Spleen (tissue), 11 donors: ENCODE measurements around the gene ITGA6. TPM values are rescaled to one million over a fixed set of nuclear protein-coding genes. Genes with fewer than 3 reads are reported as not detected.

Source experiments
- DNase-seq: peaks from one replicate; pipeline ENCODE4 v3.0.0-alpha.2; 2020
- H3K27ac ChIP-seq, 8 donors: fragments of 200-600 bp; sonication (generic) in 7 of 8; 1 replicate in 4 of 8; 2 replicates in 4 of 8; pipeline versions ENCODE4 v1.5.0 to v1.8.0; 2016 to 2021; ENCODE audit warnings: inconsistent platforms in 4 of 8, mild to moderate bottlenecking in 4 of 8, moderate library complexity in 1 of 8
- H3K27me3 ChIP-seq, 7 donors: fragments of 200-600 bp; sonication (generic) in 6 of 7; replicated peaks in 1 of 7; 1 replicate in 4 of 7; 2 replicates in 3 of 7; pipeline versions ENCODE4 v1.5.0 to v1.8.0; 2016 to 2021; ENCODE audit warnings: inconsistent platforms in 3 of 7, mild to moderate bottlenecking in 1 of 7
- H3K36me3 ChIP-seq, 6 donors: fragments of 200-600 bp; sonication (generic) in 5 of 6; 1 replicate in 4 of 6; 2 replicates in 2 of 6; pipeline versions ENCODE4 v1.5.0 to v1.8.0; 2016 to 2021; ENCODE audit warnings: inconsistent platforms in 2 of 6
- H3K4me1 ChIP-seq, 6 donors: fragments of 200-600 bp; sonication (generic) in 5 of 6; 1 replicate in 3 of 6; 2 replicates in 3 of 6; pipeline versions ENCODE4 v1.5.0 to v1.8.0; 2016 to 2021; ENCODE audit warnings: inconsistent platforms in 3 of 6
- H3K4me3 ChIP-seq, 8 donors: fragments of 200-600 bp; sonication (generic) in 7 of 8; 1 replicate in 4 of 8; 2 replicates in 4 of 8; pipeline versions ENCODE4 v1.5.0 to v1.8.0; 2016 to 2021; ENCODE audit warnings: inconsistent platforms in 4 of 8, mild to moderate bottlenecking in 4 of 8, moderate library complexity in 2 of 8
- H3K9me3 ChIP-seq, 8 donors: fragments of 200-600 bp; sonication (generic) in 7 of 8; 1 replicate in 4 of 8; 2 replicates in 4 of 8; pipeline versions ENCODE4 v1.5.0 to v1.8.0; 2016 to 2021; ENCODE audit warnings: inconsistent platforms in 4 of 8
- POLR2A ChIP-seq, 3 donors: fragments of 450-650 bp; IDR thresholded peaks; one replicate each; pipeline ENCODE4 v1.5.1; 2017; ENCODE audit warnings: antibody characterized with exemption in 3 of 3, mild to moderate bottlenecking in 1 of 3
- POLR2AphosphoS5 ChIP-seq, 3 donors: sonication (generic); formaldehyde crosslinking; IDR thresholded peaks; one replicate each; pipeline ENCODE4 v1.5.1; 2017; ENCODE audit warnings: antibody characterized with exemption in 3 of 3
- WGBS, 5 donors: extraction: QIAGEN DNeasy Blood & Tissue Kit in 3 of 5; methylation state at CpG; one replicate each; pipeline versions ENCODE4 v1.1.5 to v1.1.7; 2013 to 2018; 5-methylcytosine and 5-hydroxymethylcytosine counted together
- intact Hi-C: fragments of 100-400 bp; cut with DNase I; formaldehyde crosslinking; loops from one replicate; pipeline ENCODE4 v1.15.0; 2023; ENCODE audit warnings: low total_unique reads
- polyA plus RNA-seq, 3 donors: library from polyadenylated mRNA; stranded (reverse); fragments of 200-250 nt; gene quantifications; one replicate each; pipeline ENCODE4 v1.2.1, GENCODE V29; 2013
- total RNA-seq, 7 donors: library from RNA; depleted of rRNA in 3 of 7; stranded (reverse); fragments of >200 nt in 3 of 7; fragmentation: NEBNext Ultra II Directional in 4 of 7; extraction: Animal tissue kit (Norgen Biotek cat#: 25700) in 4 of 7; gene quantifications; one replicate each; pipeline versions ENCODE4 v1.1.0 to v1.2.1, GENCODE V29; 2016 to 2021
- TF ChIP-seq, protein P1 (sequence below), 11 experiments: fragments of 200-600 bp in 7 of 11; fragments of 450-650 bp in 4 of 11; sonication (generic) in 4 of 11; IDR thresholded peaks in 8 of 11; conservative IDR thresholded peaks in 3 of 11; 1 replicate in 7 of 11; 2 replicates in 4 of 11; pipeline versions ENCODE4 v1.4.0 to v1.8.0; 2016 to 2021; ENCODE audit warnings: antibody characterized with exemption in 11 of 11, inconsistent platforms in 4 of 11, mild to moderate bottlenecking in 1 of 11
- donor health status: healthy with polysubstance abuse.
- donor health status: DM: no; HTN: no; CAD: no; lungs with moderate emphysema.
- donor health status: DM: no; HTN: no; CAD: no.
- donor health status: Bipolar disorder and iron deficiency.
- donor health status: healthy.
- donor health status: DM: no; HTN: no; CAD: no.
- donor health status: DM: yes; HTN: yes; CAD: no.

ITGA6 gene
- total and polyA plus RNA-seq, 10 donors, result 6.9 to 172 (median 88.8) TPM

DNA sequence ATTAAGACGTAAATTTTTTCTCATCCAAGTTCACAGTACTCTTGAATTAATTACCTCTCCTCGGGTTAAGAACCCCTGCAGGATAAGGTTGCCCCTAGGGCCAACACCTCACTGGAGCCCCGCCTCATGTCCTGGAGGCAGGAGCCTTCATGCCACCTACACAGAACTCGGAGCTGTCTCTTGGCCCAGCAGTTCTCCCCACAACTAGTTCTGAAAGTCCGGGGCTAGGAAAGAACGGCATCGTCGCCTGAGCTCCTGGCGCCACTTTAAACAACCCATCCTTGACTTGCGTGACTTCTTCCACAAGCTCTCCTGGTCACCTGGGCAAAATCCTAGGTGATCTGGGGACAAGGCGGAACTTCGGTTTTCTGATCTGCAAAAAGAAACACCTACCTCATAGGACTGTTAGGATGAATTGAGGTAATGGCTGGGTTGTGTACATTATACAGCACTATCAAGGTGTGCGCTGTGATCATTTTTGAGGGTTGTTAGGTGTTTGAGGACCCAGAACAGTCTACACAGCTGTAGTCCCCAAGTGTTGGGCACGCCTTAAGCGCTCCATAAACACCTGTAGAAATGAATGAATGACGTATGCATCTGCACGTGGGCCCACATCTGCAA, 641 bp upstream of the ITGA6 start:
- TF ChIP-seq, protein P1, sequence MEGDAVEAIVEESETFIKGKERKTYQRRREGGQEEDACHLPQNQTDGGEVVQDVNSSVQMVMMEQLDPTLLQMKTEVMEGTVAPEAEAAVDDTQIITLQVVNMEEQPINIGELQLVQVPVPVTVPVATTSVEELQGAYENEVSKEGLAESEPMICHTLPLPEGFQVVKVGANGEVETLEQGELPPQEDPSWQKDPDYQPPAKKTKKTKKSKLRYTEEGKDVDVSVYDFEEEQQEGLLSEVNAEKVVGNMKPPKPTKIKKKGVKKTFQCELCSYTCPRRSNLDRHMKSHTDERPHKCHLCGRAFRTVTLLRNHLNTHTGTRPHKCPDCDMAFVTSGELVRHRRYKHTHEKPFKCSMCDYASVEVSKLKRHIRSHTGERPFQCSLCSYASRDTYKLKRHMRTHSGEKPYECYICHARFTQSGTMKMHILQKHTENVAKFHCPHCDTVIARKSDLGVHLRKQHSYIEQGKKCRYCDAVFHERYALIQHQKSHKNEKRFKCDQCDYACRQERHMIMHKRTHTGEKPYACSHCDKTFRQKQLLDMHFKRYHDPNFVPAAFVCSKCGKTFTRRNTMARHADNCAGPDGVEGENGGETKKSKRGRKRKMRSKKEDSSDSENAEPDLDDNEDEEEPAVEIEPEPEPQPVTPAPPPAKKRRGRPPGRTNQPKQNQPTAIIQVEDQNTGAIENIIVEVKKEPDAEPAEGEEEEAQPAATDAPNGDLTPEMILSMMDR (IDR thresholded peaks at IDR 0.05 in 8 of 11, conservative IDR thresholded peaks at IDR 0.05 in 3 of 11), result no peak
- no peak for DNase-seq
- Histone ChIP-seq H3K36me3 (no peaks in the 10 kb centered on the region), H3K27ac (peak overlapping the region in 6 of 8 donors; percentile 80 to 90 (median 87)), H3K4me3 (peak overlapping the region; percentile 63 to 87 (median 81)), H3K4me1 (peaks cover 7 to 59% (median 34%) of the 10 kb centered on the region in 6 donors), H3K27me3 (peaks cover 0 to 67% (median 0%) of the 10 kb centered on the region in 7 donors), H3K9me3 (no peaks in the 10 kb centered on the region)
- 72 to 76% (median 74%) methylated on average over 17 of the region's 17 CpGs for WGBS, 5 donors
- intact Hi-C loops, result loop anchor here (5.0 kb wide), 1 partner anchor 36 kb away; no protein-coding TSS in a partner anchor

DNA sequence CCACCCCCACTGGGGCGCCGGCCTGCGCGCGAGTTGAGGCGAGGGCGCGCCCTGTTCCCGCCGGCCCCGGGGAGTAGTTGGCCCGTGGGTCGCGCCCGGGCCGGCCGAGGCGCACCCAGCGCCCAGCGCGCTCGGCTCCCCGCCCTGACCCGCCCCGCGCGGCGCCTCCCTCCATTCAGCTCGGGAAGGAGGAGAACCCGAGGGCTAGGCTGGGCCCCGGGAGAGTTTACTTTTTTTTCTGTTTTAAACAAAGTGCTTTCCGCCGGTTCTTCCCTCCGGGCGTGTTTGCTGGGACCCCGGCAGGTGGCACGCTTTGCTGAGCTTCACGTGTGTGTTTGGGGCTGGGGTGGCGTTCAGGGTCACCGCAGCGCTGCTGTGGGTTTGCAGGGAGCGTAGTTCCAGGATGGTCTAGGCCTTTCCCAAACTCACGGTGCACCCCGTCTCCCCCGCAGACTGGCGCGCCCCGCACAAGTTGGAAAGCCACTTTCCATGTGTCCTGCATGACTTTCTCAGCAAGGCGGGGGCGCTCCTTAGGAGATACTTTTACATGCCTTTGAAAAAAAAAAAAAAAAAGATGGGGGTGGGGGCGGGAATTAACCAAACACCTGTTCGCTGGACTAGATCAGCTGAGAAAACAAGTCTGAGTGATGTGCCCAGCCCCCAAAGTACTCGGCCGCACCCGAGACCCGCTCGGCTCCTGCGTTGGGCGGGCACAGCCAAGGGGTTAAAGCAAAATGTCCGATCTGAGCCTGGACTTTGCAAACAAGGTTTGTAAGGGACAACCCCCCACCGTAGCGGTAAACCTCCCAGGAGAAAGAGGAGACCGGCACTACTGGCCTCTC, 825 bp downstream of the ITGA6 start:
- 1 to 3% (median 2%) methylated on average over 39 to 63 of the region's 63 CpGs for WGBS, 5 donors
- Histone ChIP-seq H3K27ac (peak overlapping the region; percentile 73 to 90 (median 84)), H3K27me3 (peaks cover 0 to 65% (median 0%) of the 10 kb centered on the region in 7 donors), H3K36me3 (no peaks in the 10 kb centered on the region), H3K4me3 (peak overlapping the region; percentile 63 to 87 (median 81)), H3K9me3 (no peaks in the 10 kb centered on the region), H3K4me1 (peaks cover 7 to 74% (median 44%) of the 10 kb centered on the region in 6 donors)
- intact Hi-C loops, result loop anchor here (5.0 kb wide), 1 partner anchor 34 kb away; no protein-coding TSS in a partner anchor
- DNase-seq, result peak; percentile 88
- TF ChIP-seq POLR2AphosphoS5 (IDR thresholded peaks at IDR 0.05), result peak in 1 of 3 donors; percentile 2
- no peak for TF ChIP-seq POLR2A (IDR thresholded peaks at IDR 0.05)
- TF ChIP-seq, protein P1 (IDR thresholded peaks at IDR 0.05 in 8 of 11, conservative IDR thresholded peaks at IDR 0.05 in 3 of 11), result peak in 2 of 11 experiments; percentile 16

DNA sequence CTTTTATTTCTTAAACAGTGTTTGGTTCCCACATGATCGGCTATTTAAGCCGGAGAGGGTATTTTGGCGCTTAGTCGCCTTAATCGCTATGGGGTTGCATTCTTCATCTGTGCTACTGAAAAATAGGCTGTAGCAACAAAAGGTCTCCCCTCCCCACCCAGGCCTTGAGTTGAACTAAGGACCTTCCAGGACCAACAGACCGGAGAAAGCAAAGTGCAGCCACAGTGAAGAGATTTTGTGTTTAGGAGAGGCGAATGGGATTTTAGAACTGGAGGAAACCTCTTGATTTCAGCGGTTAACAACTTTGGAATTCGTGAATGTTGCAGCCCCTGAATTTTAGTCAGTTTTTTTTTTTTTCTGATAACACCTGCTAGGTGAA, 1.4 kb downstream of the ITGA6 start:
- H3K36me3 ChIP-seq, result no peaks in the 10 kb centered on the region
- 12 to 40% (median 17%) methylated on average over 9 of the region's 9 CpGs for WGBS, 5 donors
- peak overlapping the region; percentile 63 to 87 (median 81) for H3K4me3 ChIP-seq
- peak overlapping the region; percentile 48 to 90 (median 84) for H3K27ac ChIP-seq
- peaks cover 0 to 59% (median 0%) of the 10 kb centered on the region in 7 donors for H3K27me3 ChIP-seq
- H3K4me1 ChIP-seq, result peaks cover 7 to 80% (median 49%) of the 10 kb centered on the region in 6 donors
- DNase-seq, result no peak
- TF ChIP-seq, protein P1 (IDR thresholded peaks at IDR 0.05 in 8 of 11, conservative IDR thresholded peaks at IDR 0.05 in 3 of 11), result no peak
- no peak for TF ChIP-seq POLR2A (IDR thresholded peaks at IDR 0.05)
- no peak for TF ChIP-seq POLR2AphosphoS5 (IDR thresholded peaks at IDR 0.05)
- intact Hi-C loops, result loop anchor here (5.0 kb wide), 1 partner anchor 33 kb away; no protein-coding TSS in a partner anchor
- no peaks in the 10 kb centered on the region for H3K9me3 ChIP-seq
